Hematopoietic multipotent progenitor cell (in vitro differentiated cells): Measurements from ENCODE around the gene KRT6A. TPM values are rescaled to one million over a fixed set of nuclear protein-coding genes. Genes with fewer than 3 reads are reported as not detected.
A peak's percentile ranks its signal among the peaks of the same experiment; 100 is the strongest.

Source experiments
- DNase-seq, 3 donors: peaks; one replicate each; pipeline ENCODE4 v3.0.0-alpha.2; 2011 to 2015; ENCODE audit warnings: low read depth in 2 of 3, low spot score in 2 of 3
- total RNA-seq: library from RNA; depleted of rRNA; stranded (reverse); fragments of >200 nt; gene quantifications from one replicate; pipeline ENCODE4 v1.2.3, GENCODE V29; 2012

Gene KRT6A
- total RNA-seq, result not detected

- no peak for DNase-seq
Observed at GRCh38 chr12:52493172-52493571, at the start of gene KRT6A. TSS of gene KRT6A (minus strand) at chr12:52493257. CDS start at chr12:52493188, 69 bp downstream.

- no peak for DNase-seq
Observed at GRCh38 chr12:52542157-52542556, 49.1 kb upstream of the KRT6A start.

DNA sequence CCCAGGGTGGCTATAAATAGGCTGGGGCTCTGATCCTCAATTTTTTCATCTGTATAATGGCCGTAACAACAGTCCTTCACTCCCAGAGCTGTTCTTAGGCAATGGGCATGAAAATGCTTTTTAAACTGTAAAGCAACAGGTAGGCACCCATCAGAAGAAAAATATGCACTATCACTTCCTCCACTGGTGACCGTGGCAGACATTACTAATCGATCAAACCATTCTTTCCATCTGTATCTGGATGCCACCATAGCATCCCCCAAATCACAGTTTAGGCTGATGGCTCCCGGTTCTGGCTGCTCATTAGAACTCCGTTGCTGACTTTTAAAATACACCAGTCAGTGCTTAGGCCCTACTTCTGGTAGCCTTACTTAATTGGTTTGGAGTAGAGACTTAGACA, 48.7 kb upstream of the KRT6A start:
- DNase-seq, result no peak

DNA sequence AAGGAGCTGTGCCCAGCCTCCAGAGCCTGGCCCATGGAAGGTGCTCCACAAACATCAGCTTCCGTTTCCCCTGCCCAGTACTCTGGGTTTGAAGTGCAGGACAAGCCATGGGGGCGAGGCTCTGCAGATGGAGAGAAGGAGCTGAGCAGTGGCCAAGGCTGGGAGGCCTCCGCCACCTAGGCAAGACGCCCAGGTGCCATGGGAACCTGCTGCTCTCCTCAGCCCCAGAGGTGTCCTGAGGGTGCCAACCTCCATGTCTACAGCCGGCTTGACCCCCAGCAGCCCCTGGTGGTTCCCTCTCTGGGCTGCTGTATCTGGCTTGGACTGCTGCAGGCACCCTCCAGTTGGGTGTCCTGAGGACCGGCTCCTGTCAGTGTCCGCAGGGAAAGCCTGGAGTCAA, 47.5 kb upstream of the KRT6A start:
- DNase-seq, result no peak

- DNase-seq, result no peak
Observed at GRCh38 chr12:52539821-52540173, 46.7 kb upstream of the KRT6A start.

- DNase-seq, result no peak
Observed at GRCh38 chr12:52539083-52539820, 46.2 kb upstream of the KRT6A start.

DNA sequence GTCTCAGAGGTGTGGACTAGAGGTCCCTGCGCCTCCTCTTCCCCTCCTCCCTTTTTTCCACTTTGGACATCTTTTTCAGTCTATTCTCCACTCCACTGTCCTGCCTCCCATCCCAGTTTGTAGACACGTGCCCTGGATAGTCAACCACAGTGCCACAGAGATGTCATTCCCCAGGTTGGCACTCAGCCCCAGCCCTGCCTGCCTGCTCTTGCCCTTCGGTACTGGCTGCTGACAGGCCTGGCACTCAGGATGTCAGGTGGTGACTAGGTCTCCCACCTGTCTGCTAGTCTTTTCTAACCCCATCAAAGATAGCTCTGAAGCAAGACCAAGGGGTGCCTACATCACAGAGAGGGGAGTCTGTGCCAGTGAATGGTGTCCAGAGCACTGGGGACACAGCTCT, 44.0 kb upstream of the KRT6A start:
- no peak for DNase-seq

DNA sequence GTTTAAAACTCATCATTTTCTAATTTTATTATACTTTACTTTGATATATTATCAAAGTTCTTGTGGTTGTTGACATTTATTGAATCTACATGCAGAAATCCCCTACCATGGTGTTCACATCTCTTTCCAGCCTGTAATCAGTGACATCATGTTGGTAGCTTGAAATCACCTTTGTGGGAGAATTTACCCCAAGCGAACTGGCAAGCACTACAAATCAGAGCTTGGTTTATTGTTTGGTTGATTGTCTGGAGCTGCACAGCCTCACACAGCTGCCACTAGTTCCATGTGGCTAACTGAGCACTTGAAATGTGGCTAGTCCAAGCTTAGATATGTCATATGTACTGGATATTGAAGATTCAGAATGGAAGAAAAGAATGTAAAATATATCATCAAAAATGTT, 42.5 kb upstream of the KRT6A start:
- DNase-seq, result no peak

DNA sequence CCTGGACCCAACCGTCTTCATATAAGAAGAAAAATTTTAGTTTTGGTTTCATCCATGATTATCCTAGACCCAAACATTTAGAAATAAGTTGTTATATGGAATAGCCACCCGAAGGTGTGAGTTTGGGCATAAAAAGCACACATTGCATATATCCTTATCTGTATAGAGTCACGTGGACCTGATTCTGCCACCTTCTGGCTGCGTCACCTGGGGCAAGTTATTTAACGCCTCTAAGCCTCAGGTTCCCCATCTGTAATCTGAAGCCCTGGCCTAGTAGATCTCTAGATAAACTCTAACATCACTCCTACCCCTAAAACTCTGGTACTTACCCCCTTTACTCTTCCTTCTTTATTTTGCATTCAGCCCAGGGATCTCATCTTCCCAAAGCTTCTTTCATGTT, 41.4 kb upstream of the KRT6A start:
- DNase-seq, result peak in 1 of 3 donors; percentile 19

- peak in 1 of 3 donors; percentile 17 for DNase-seq
Observed at GRCh38 chr12:52533686-52534470, 40.8 kb upstream of the KRT6A start.

DNA sequence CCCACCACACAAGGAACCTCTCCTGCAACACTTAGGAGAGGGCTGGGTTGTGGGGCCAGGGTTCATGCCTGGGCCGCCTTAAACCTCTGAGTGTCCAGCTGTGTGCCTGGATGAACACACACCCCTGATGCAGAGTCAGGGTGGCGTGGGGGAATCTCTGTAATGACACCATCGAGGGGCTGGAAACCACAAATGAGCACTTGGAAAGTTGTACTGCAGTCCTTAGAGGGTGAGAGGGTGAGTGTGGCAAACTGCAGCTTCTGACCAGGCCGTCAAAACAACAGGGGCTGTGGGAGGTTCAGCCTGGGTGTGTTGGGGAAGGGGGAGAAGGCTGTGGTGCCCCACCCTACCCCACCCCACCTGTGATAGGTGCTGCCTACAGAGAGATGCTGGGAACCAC, 39.6 kb upstream of the KRT6A start:
- DNase-seq, result no peak

GRCh38 chr12:52531566-52532300, 38.7 kb upstream of the KRT6A start:
- DNase-seq, result peak in 2 of 3 donors; percentile 2 to 16

DNA sequence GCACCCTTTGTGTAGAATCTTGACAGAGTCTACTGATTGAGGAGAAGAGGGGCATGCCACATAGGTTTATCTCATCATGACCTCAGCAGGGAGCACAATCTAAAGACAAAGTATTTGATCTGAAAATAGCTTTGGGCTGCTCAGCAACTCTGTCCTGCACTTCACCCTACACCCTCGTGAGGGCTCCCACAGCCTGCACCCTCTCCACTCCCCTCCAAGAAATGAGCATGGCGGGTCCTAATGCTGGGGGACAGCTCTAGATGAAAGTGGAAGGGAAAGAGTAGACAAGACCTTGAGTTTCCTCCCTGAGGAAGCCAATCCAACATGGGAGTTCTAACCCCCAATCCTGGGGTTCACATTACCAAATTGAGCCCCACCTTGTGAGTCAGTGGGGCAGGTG, 37.8 kb upstream of the KRT6A start:
- no peak for DNase-seq

- no peak for DNase-seq
Observed at GRCh38 chr12:52530366-52530765, 37.3 kb upstream of the KRT6A start.

DNA sequence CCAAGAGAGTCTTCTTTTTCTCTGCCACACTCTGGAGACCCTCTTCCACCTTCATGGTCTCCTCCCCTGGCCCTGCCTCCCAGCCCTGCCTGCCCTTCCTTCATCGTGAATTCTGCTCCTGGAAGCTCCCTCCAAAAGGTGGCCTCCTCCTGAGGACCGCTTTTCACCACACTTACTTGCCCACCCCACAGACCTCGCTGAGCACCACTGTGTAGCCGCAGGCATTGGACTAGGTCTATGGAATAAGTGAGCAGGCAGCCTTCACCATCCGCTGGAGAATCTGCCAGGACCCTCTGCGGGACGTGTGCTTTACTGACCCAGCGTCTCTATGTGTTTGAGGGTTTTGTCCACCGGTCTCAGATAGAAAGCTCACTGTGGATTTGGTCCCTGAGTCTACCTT, 36.8 kb upstream of the KRT6A start:
- no peak for DNase-seq

DNA sequence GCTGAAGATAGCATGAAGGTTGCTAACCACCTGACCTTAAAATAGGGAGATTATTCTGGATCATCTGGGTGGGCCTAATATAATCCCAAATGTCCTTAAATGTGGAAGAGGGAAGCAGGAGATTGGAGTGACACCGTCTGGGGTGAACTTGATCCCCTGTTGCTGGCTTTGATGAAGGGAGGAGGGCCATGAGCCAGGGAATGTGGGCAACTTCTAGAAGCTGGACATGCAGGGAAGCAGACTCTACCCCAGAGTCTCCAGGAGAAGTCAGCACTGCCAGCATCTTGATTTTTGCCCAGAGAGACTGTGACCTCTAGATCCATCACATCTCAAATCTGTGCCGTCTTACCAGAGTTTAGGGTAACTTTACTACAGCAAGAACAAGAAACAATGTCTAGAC, 36.4 kb upstream of the KRT6A start:
- no peak for DNase-seq

DNA sequence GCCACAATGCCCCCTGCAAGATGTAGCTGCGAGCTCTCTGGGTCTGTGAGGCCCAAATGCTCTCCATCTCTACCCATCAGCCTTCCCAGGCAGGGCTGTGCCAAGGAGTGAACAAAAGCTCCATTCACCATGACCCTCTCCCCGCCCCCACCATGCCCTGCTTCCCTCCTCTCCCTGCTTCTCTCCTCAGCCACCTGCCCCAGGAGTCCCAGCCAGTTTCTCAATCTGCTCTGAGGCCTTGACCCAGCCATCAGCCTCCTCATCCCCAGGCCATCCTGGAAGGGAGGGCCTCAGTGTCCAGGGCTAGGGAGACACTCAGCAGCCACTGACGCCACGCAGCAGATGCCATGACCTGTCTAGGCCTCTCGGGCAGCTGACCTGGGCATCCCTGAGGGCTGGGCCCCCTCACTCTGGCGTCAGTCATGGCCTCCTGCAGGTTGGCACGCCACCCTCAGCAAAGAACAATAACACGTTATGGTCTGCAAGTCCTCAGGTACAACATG, 35.6 kb upstream of the KRT6A start:
- DNase-seq, result no peak

DNA sequence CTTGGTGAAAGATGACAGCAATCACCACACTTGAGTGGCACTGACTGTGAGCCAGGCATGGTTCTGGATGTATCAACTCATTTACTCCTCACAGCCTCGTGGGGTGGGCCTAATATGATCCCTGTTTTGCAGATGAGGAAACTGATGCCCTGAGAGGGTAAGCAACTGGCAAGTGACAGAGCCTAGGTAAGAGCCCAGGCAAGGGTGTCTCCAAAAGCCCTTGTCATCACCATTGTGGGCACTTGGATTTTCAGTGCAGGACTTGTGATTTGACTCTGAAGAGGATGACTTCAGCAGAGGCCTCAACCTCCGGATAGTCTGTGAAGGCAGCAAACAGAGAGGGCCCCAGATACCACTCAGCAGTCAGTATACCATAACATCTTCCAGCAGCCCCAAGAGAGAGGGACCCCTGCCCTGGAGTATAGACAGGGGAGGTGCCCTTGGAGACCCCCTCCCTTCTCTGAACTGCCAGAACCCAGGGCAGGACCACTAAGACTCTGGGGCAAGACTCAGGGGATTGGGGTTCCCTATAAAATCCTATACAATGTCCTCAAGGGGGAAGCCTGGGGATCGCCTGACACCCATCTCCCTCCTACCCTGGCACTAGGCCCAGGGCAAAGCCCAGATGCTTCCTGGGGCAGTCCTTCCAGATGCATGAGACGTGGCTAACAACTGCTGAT, 34.2 kb upstream of the KRT6A start:
- DNase-seq, result no peak

DNA sequence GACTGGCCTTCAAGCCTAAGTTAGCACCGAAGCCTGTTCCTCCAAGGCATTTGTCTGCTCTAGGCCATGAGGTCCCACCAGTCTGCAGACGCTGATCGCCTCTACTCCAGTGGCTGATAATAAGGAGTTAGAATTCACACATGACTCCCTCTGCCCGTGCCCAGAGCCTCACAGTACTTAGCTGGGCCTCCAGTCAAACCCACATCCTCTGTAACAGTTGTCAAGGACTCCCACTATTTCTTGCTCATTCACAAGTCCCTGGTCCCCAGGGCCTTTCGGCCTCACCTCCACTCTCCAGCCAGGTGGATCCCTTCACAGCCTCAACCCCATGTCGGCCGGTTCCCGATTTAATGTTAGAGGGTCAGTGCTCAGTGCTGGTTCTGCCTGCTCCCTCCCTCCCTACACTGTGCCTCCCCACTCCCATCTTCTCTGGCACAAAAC, 33.5 kb upstream of the KRT6A start:
- DNase-seq, result no peak

- DNase-seq, result no peak
Observed at GRCh38 chr12:52525661-52526499, 32.8 kb upstream of the KRT6A start.
